Ramos (cell line): ENCODE measurements around the gene PCDHB14.
"Not testable (repeated sequence)": the region's sequence is repeated elsewhere in the genome, so short reads cannot be mapped to it uniquely, and the experiment has no call there.

Experiments used
- in situ Hi-C: fragments of 300-500 bp; cut with MboI; formaldehyde crosslinking; loops from one replicate; pipeline ENCODE4 v1.14.3; 2022; ENCODE audit warnings: low sequenced_read_pairs; ENCODE audit not compliant: unreplicated experiment

The PCDHB14 gene

DNA sequence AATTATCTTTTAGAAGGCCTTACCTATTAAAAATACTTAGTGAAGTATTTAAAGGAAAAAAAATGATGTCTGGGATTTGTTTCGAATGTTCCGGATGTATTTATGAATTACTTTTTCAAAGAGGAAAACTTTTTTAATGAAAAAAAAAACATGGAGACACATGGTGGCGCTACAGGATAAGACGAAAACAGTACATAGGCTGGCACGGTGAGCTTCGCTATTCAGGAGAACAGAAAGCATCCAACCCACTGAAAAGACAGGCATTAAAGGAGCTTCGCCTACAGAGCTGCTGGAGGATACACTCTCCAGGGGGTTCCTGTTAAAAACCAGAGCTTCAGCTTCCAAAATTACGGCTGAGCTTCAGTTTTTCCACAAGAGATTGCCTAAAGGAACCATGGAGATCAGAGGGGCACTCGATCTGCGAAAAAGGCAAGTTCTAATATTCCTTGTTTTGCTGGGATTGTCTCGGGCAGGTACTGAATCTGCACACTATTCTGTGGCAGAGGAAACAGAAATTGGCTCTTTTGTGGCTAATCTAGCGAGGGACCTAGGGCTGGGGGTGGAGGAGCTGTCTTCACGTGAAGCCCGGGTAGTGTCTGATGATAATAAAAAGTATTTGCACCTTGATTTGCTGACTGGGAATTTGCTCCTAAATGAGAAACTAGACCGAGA is at the start of gene PCDHB14:
PCDHB14 (plus strand) TSS at position 232 of the 672 bp plus-strand sequence; CDS start at position 395, 163 bp downstream.
- in situ Hi-C loops: no loop called here

DNA sequence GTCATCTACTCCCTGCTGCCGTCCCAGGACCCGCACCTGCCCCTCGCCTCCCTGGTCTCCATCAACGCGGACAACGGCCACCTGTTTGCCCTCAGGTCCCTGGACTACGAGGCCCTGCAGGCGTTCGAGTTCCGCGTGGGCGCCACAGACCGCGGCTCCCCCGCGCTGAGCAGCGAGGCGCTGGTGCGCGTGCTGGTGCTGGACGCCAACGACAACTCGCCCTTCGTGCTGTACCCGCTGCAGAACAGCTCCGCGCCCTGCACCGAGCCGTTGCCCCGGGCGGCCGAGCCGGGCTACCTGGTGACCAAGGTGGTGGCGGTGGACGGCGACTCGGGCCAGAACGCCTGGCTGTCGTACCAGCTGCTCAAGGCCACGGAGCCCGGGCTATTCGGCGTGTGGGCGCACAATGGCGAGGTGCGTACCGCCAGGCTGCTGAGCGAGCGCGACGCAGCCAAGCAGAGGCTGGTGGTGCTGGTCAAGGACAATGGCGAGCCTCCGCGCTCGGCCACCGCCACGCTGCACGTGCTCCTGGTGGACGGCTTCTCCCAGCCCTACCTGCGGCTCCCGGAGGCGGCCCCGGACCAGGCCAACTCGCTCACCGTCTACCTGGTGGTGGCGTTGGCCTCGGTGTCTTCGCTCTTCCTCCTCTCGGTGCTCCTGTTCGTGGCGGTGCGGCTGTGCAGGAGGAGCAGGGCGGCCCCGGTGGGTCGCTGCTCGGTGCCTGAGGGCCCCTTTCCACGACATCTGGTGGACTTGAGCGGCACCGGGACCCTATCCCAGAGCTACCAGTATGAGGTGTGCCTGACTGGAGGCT is 48.6 kb upstream of the PCDHB14 start:
- in situ Hi-C loops: not testable (repeated sequence)

DNA sequence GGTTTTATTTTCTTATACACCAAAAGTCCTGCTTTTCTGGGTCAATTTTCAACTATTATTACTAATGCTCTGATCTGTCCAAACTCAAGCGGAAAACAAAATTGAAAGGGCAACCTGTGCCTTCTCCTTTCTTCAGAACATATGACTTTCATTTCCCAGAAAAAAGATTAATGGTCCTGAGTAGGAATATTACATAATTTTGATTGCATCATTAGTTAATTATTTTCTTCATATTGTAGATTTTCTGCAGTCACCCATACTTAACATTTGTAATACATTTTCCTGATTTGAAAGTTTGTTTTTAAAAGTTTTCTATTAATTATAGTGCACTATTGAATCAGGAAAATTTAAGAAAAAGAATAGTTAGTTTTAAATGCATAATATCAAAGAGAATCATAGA is 47.2 kb upstream of the PCDHB14 start:
- in situ Hi-C loops: no loop called here

DNA sequence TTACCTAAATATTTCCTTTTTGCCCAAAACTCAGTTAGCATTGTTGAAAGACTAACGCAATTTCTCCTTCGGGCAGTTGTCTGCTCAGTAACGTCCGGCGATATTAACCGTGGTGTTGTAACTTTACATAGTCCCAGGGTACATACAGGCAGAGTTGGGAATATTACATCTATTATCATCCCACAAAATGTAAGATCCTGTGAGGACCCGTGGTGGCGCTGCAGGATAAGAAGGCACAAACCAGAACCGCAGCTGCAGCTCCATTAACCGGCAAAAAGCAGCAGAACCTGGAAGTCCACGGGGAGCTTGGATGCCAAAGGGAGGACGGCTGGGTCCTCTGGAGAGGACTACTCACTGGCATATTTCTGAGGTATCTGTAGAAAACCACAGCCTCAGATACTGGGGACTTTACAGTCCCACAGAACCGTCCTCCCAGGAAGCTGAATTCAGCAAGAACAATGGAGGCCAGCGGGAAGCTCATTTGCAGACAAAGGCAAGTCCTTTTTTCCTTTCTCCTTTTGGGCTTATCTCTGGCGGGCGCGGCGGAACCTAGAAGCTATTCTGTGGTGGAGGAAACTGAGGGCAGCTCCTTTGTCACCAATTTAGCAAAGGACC is 45.5 kb upstream of the PCDHB14 start, which contains the start of gene PCDHB8:
PCDHB8 (plus strand) TSS at position 214 of the 615 bp plus-strand sequence; CDS start at position 459, 245 bp downstream.
- in situ Hi-C loops: not testable (repeated sequence)

DNA sequence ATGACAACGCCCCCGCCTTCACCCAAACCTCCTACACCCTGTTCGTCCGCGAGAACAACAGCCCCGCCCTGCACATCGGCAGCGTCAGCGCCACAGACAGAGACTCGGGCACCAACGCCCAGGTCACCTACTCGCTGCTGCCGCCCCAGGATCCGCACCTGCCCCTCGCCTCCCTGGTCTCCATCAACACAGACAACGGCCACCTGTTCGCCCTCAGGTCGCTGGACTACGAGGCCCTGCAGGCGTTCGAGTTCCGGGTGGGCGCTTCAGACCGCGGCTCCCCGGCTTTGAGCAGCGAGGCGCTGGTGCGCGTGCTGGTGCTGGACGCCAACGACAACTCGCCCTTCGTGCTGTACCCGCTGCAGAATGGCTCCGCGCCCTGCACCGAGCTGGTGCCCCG is 43.8 kb upstream of the PCDHB14 start:
- in situ Hi-C loops: not testable (repeated sequence)

DNA sequence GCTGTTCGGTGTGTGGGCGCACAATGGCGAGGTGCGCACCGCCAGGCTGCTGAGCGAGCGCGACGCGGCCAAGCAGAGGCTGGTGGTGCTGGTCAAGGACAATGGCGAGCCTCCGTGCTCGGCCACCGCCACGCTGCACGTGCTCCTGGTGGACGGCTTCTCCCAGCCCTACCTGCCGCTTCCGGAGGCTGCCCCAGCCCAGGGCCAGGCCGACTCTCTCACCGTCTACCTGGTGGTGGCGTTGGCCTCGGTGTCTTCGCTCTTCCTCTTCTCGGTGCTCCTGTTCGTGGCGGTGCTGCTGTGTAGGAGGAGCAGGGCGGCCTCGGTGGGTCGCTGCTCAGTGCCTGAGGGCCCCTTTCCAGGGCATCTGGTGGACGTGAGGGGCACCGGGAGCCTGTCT is 43.3 kb upstream of the PCDHB14 start:
- in situ Hi-C loops: not testable (repeated sequence)

DNA sequence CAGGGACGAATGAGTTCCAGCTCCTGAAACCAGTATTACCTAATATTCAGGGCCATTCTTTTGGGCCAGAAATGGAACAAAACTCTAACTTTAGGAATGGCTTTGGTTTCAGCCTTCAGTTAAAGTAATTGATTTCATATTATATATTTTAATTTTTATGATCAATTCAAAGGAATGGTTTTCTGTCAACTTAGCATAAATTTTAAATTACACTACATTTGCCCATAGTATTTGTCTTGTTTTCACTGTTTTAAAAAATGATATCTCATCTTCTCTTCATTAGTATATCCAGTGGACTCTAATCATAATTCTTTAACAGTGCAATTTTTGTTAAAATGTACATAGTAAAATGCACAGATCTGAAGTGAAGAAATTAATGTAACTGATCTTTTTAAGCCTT is 42.8 kb upstream of the PCDHB14 start:
- in situ Hi-C loops: no loop called here

DNA sequence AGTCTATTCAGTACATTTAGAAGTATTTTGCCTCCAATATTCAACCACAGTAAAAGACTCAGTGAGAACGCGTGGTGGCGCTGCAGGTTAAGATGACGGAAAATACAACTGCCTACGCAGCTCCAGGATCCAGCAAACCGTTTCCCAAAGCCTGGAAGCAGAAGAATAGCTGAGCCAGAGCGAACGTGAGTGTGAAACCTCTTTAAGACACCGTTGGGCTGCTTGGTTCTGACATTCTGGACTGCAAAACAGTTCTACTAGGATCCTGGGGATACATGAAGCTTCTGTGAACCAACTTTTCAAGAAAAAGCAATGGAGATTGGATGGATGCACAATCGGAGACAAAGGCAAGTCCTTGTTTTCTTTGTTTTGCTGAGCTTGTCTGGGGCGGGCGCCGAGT is 40.9 kb upstream of the PCDHB14 start, which contains the start of gene PCDHB16:
PCDHB16 (plus strand) TSS at position 140 of the 400 bp plus-strand sequence; CDS start at position 313, 173 bp downstream.
- in situ Hi-C loops: no loop called here

DNA sequence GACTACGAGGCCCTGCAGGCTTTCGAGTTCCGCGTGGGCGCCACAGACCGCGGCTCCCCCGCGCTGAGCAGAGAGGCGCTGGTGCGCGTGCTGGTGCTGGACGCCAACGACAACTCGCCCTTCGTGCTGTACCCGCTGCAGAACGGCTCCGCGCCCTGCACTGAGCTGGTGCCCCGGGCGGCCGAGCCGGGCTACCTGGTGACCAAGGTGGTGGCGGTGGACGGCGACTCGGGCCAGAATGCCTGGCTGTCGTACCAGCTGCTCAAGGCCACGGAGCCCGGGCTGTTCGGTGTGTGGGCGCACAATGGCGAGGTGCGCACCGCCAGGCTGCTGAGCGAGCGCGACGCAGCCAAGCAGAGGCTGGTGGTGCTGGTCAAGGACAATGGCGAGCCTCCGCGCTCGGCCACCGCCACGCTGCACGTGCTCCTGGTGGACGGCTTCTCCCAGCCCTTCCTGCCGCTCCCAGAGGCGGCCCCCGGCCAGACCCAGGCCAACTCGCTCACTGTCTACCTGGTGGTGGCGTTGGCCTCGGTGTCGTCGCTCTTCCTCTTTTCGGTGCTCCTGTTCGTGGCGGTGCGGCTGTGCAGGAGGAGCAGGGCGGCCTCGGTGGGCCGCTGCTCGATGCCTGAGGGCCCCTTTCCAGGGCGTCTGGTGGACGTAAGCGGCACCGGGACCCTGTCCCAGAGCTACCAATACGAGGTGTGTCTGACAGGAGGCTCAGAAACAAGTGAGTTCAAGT is 38.9 kb upstream of the PCDHB14 start:
- in situ Hi-C loops: not testable (repeated sequence)

DNA sequence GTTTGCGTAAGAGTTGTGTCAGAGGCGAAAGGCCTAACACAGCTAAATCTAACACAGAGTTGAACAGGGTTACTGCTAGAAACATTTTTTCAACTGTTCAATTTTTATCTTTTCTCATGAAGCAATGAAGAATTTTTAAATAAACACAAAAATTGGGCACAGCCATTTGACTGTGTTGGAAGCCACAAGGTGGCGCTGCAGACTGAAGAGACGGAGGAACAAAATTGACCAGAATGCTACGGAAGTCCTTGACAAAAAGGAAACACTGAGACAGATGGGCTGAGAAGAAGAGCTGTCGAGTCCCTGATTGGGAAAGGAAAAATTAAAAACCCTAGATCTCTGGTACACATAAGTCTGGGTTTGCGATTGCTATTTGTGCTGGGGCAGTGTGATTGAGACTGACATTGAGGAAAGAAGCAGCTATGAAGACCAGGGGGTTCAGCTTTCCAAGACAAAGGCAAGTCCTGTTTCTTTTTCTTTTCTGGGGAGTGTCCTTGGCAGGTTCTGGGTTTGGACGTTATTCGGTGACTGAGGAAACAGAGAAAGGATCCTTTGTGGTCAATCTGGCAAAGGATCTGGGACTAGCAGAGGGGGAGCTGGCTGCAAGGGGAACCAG is 36.1 kb upstream of the PCDHB14 start, which contains the start of gene PCDHB9:
PCDHB9 (plus strand) TSS at position 265 of the 616 bp plus-strand sequence; CDS start at position 423, 158 bp downstream.
- in situ Hi-C loops: no loop called here

DNA sequence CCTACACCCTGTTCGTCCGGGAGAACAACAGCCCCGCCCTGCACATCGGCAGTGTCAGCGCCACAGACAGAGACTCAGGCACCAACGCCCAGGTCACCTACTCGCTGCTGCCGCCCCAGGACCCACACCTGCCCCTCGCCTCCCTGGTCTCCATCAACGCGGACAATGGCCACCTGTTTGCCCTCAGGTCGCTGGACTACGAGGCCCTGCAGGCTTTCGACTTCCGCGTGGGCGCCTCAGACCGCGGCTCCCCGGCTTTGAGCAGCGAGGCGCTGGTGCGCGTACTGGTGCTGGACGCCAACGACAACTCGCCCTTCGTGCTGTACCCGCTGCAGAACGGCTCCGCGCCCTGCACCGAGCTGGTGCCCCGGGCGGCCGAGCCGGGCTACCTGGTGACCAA is 34.5 kb upstream of the PCDHB14 start:
- in situ Hi-C loops: not testable (repeated sequence)

DNA sequence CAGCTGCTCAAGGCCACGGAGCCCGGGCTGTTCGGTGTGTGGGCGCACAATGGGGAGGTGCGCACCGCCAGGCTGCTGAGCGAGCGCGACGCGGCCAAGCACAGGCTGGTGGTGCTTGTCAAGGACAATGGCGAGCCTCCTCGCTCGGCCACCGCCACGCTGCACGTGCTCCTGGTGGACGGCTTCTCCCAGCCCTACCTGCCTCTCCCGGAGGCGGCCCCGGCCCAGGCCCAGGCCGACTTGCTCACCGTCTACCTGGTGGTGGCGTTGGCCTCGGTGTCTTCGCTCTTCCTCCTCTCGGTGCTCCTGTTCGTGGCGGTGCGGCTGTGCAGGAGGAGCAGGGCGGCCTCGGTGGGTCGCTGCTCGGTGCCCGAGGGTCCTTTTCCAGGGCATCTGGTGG is 34.0 kb upstream of the PCDHB14 start:
- in situ Hi-C loops: not testable (repeated sequence)

DNA sequence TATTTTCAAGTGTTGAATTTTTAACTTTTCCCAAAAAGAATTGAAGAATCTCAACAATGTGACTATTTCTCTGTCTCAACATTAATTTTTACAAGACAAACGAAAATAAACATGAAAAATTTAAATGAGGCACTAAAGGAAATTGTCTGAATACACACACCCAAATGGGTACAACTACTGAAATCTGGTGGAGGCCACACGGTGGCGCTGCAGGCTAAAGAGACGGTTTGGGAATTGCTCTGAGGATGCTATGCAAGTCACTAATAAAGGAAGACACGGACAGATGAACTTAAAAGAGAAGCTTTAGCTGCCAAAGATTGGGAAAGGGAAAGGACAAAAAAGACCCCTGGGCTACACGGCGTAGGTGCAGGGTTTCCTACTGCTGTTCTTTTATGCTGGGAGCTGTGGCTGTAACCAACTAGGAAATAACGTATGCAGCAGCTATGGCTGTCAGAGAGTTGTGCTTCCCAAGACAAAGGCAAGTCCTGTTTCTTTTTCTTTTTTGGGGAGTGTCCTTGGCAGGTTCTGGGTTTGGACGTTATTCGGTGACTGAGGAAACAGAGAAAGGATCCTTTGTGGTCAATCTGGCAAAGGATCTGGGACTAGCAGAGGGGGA is 30.9 kb upstream of the PCDHB14 start, which contains the start of gene PCDHB10:
PCDHB10 (plus strand) TSS at position 244 of the 616 bp plus-strand sequence; CDS start at position 444, 200 bp downstream.
- in situ Hi-C loops: no loop called here

DNA sequence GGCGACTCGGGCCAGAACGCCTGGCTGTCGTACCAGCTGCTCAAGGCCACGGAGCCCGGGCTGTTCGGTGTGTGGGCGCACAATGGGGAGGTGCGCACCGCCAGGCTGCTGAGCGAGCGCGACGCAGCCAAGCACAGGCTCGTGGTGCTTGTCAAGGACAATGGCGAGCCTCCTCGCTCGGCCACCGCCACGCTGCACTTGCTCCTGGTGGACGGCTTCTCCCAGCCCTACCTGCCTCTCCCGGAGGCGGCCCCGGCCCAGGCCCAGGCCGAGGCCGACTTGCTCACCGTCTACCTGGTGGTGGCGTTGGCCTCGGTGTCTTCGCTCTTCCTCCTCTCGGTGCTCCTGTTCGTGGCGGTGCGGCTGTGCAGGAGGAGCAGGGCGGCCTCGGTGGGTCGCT is 28.8 kb upstream of the PCDHB14 start:
- in situ Hi-C loops: not testable (repeated sequence)

DNA sequence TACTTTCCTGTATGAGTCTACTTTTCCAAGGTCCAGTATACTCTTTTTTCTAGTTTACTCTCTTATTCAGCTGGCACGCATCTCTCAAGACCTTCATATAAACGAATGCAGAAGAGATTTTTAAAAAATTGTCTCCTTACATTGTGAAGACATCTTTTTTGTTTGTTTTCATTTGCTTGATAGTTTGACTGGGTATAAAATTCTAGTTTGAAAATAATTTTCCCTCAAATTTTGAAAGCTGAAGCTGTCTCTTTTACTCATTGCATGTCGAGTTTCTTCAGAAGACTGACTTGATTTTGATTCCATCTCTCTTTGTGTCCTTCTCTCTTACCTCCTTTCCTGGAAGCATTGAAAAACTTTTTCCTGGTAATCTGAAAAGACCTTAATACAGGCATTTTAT is 26.8 kb upstream of the PCDHB14 start:
- in situ Hi-C loops: no loop called here

DNA sequence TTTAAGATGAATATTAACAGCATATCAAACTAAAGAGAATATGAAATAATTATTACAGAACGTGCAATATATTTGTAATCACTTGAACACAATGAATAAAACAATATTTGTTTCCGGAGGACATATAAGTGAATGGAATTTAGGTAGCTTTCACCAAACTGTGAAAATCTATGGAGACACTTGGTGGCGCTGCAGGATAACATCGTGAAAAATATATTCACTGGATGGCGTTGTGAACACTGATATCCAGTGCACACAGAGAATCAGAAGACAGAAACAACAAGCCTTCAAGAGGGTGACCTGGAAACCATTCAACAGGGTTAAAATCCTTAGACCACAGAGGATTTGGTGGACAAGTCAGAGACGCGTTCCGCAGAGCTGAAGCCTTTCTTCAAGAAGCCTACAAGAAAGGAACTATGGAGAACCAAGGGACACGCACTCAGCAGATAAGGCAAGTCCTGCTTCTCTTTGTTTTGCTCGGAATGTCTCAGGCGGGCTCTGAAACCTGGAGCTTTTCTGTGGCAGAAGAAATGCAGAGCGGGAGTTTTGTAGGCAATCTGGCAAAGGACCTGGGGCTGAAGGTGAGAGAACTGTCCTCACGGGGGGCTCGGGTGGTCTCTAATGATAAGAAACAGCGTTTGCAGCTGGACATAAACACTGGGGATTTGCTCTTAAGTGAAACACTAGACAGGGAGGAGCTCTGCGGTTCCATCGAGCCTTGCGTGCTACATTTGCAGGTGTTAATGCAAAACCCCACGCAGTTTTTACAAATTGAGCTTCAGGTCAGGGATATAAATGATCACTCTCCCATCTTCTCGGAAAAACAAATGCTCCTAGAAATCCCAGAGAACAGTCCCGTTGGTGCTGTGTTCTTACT is 23.5 kb upstream of the PCDHB14 start, which contains the start of gene PCDHB11:
PCDHB11 (plus strand) TSS at position 269 of the 877 bp plus-strand sequence; CDS start at position 417, 148 bp downstream.
- in situ Hi-C loops: no loop called here

DNA sequence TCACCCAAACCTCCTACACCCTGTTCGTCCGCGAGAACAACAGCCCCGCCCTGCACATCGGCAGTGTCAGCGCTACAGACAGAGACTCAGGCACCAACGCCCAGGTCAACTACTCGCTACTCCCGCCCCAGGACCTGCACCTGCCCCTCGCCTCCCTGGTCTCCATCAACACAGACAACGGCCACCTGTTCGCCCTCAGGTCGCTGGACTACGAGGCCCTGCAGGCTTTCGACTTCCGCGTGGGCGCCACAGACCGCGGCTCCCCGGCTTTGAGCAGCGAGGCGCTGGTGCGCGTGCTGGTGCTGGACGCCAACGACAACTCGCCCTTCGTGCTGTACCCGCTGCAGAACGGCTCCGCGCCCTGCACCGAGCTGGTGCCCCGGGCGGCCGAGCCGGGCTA is 22.0 kb upstream of the PCDHB14 start:
- in situ Hi-C loops: not testable (repeated sequence)

DNA sequence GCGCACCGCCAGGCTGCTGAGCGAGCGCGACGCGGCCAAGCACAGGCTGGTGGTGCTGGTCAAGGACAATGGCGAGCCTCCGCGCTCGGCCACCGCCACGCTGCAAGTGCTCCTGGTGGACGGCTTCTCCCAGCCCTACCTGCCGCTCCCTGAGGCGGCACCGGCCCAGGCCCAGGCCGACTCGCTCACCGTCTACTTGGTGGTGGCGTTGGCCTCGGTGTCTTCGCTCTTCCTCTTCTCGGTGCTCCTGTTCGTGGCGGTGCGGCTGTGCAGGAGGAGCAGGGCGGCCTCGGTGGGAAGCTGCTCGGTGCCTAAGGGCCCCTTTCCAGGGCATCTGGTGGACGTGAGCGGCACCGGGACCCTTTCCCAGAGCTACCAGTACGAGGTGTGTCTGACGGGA is 21.5 kb upstream of the PCDHB14 start:
- in situ Hi-C loops: not testable (repeated sequence)
